Measurements from ENCODE around the gene PRR29. TPM values are rescaled to one million over a fixed set of nuclear protein-coding genes. Genes with fewer than 3 reads are reported as not detected.
A peak's percentile ranks its signal among the peaks of the same experiment; 100 is the strongest.

PRR29 gene
- total and polyA plus RNA-seq, 2 donors (not counting 1 experiment from before 2014, with no cell fraction given), result 0.03 TPM; not detected in 1

DNA sequence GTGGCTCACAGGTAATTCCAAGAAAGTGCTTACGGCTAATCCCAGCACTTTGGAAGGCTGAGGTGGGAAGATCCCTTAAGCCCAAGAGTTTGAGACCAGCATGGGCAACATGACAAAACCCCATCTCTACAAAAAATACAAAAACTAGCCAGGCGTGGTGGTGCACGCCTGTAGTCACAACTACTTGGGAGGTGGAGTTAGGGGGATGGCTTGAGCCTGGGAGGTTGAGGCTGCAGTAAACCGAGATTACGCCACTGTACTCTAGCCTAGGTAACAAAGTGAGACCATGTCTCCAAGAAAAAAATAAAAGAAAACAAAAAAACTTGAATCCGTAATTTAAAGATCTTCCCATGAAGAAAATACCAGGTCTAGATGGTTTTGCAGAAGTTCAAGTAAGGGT is 17.3 kb downstream of the PRR29 start:
- Mint-ChIP-seq H3K4me3 (peak overlapping the region; percentile 39), H3K4me1 (peaks cover 73% of the 10 kb centered on the region), H3K9me3 (ENCODE audit: insufficient read depth) (no peaks in the 10 kb centered on the region), H3K27me3 (no peaks in the 10 kb centered on the region), H3K27ac (peak overlapping the region; percentile 68)
- H3K4me2 ChIP-seq (replicated peaks; ENCODE audit: low read depth, low read length, poor library complexity, severe bottlenecking), result peak overlapping the region; percentile 76
- DNase-seq (no peak), ATAC-seq (ENCODE audit: low read depth) (no peak)
- H3K9me3 ChIP-seq (ENCODE audit: control extremely low read depth in 1 of 3, control insufficient read depth in 2 of 3, insufficient read depth in 1 of 3, low read length in 2 of 3), result no peaks in the 10 kb centered on the region
- CTCF ChIA-PET, result no interaction called here
- POLR2A ChIA-PET, result no interaction called here
- H2AFZ ChIP-seq (ENCODE audit: insufficient read depth, low read depth, low read length, poor library complexity, severe bottlenecking), result no peak overlapping the region
- peaks cover 93% of the 10 kb centered on the region for H3K79me2 ChIP-seq (ENCODE audit: control insufficient read depth, insufficient read depth, low read length)
- WGBS (ENCODE audit: insufficient coverage), result no CpG with 5 or more reads among the region's 6 CpGs
- H3K4me1 ChIP-seq (ENCODE audit: control insufficient read depth in 2 of 2, insufficient read depth in 2 of 2, low read length in 2 of 2), result peaks cover 63 to 64% of the 10 kb centered on the region in 2 donors
- H3K36me3 ChIP-seq (replicated peaks in 1 of 2; ENCODE audit: control extremely low read depth in 1 of 2, control insufficient read depth in 1 of 2, extremely low read depth in 1 of 2, insufficient read depth in 2 of 2, low read length in 1 of 2), result peaks cover 0 to 22% of the 10 kb centered on the region in 2 experiments
- peak overlapping the region in 1 of 5 experiments; percentile 56 for H3K4me3 ChIP-seq (ENCODE audit: control extremely low read depth in 1 of 5, extremely low read depth in 1 of 5, insufficient read depth in 1 of 5, low read depth in 2 of 5, low read length in 4 of 5)
- H4K20me1 ChIP-seq (ENCODE audit: control insufficient read depth, insufficient read depth, low read length, poor library complexity, severe bottlenecking), result peaks cover 45% of the 10 kb centered on the region
- H3K27me3 ChIP-seq (replicated peaks in 1 of 4; ENCODE audit: control extremely low read depth in 1 of 4, control insufficient read depth in 3 of 4, insufficient read depth in 4 of 4, low read length in 3 of 4), result no peaks in the 10 kb centered on the region
- intact Hi-C loops (cut with micrococcal nuclease), result no loop called here
- peak overlapping the region; percentile 3 for H3K9ac ChIP-seq (ENCODE audit: low read length)
- TF ChIP-seq, protein P1, sequence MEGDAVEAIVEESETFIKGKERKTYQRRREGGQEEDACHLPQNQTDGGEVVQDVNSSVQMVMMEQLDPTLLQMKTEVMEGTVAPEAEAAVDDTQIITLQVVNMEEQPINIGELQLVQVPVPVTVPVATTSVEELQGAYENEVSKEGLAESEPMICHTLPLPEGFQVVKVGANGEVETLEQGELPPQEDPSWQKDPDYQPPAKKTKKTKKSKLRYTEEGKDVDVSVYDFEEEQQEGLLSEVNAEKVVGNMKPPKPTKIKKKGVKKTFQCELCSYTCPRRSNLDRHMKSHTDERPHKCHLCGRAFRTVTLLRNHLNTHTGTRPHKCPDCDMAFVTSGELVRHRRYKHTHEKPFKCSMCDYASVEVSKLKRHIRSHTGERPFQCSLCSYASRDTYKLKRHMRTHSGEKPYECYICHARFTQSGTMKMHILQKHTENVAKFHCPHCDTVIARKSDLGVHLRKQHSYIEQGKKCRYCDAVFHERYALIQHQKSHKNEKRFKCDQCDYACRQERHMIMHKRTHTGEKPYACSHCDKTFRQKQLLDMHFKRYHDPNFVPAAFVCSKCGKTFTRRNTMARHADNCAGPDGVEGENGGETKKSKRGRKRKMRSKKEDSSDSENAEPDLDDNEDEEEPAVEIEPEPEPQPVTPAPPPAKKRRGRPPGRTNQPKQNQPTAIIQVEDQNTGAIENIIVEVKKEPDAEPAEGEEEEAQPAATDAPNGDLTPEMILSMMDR (IDR thresholded peaks at IDR 0.05), result no peak
- TF ChIP-seq EZH2 (IDR thresholded peaks at IDR 0.05; ENCODE audit: borderline replicate concordance, insufficient read depth, low read depth, low read length, poor library complexity, severe bottlenecking), result no peak
- peak overlapping the region; percentile 64 to 99 for H3K27ac ChIP-seq (ENCODE audit: low read length in 2 of 2)

DNA sequence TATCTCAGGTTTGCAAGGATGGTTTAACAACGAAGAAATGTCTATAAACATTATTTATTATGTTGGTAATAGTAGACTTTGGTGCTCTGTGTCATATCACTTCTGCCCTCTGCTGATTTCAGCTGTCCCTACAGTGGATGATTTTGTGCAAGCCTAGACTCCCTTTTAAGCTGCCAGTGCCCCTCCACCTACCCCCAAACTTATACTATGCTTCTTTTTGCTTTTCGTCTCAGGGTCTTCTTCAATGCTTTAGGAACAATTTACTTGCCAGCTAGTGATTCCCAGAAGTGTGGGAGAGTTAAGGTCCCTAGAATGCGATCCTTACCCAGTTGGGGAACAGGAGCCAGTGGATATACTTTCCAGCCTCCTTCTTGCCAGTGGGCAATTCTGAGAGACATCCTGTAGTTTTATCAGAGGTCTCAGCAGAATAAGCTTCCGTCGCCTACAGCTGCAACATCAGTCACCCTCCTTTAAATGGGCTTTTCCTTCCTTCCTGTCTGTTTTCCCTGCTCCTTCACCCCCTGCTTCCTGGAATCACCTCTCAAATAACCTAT is 18.2 kb downstream of the PRR29 start:
- 11% methylated on average over 3 of the region's 5 CpGs for WGBS (ENCODE audit: insufficient coverage)
- peaks cover 37% of the 10 kb centered on the region for H4K20me1 ChIP-seq (ENCODE audit: control insufficient read depth, insufficient read depth, low read length, poor library complexity, severe bottlenecking)
- peaks cover 74% of the 10 kb centered on the region for H3K4me1 Mint-ChIP-seq
- ATAC-seq (ENCODE audit: low read depth), result no peak
- intact Hi-C loops (cut with micrococcal nuclease), result loop anchor here (1.0 kb wide), 1 partner anchor 18 kb away; the partner anchor contains the start of gene PRR29
- no peaks in the 10 kb centered on the region for H3K27me3 Mint-ChIP-seq
- H3K79me2 ChIP-seq (ENCODE audit: control insufficient read depth, insufficient read depth, low read length), result peaks cover 85% of the 10 kb centered on the region
- H3K9me3 Mint-ChIP-seq (ENCODE audit: insufficient read depth), result no peaks in the 10 kb centered on the region
- DNase-seq, result no peak
- no peak for TF ChIP-seq EZH2 (IDR thresholded peaks at IDR 0.05; ENCODE audit: borderline replicate concordance, insufficient read depth, low read depth, low read length, poor library complexity, severe bottlenecking)
- TF ChIP-seq, protein P1 (IDR thresholded peaks at IDR 0.05), result peak; percentile 35
- no peaks in the 10 kb centered on the region for H3K27me3 ChIP-seq (replicated peaks in 1 of 4; ENCODE audit: control extremely low read depth in 1 of 4, control insufficient read depth in 3 of 4, insufficient read depth in 4 of 4, low read length in 3 of 4)
- H3K27ac ChIP-seq (ENCODE audit: low read length in 2 of 2), result peak overlapping the region; percentile 53 to 99
- peak overlapping the region; percentile 18 for H2AFZ ChIP-seq (ENCODE audit: insufficient read depth, low read depth, low read length, poor library complexity, severe bottlenecking)
- H3K27ac Mint-ChIP-seq, result peak overlapping the region; percentile 90
- H3K9me3 ChIP-seq (ENCODE audit: control extremely low read depth in 1 of 3, control insufficient read depth in 2 of 3, insufficient read depth in 1 of 3, low read length in 2 of 3), result no peaks in the 10 kb centered on the region
- H3K4me3 Mint-ChIP-seq, result peak overlapping the region; percentile 80
- peak overlapping the region; percentile 7 to 57 (median 11) for H3K4me3 ChIP-seq (ENCODE audit: control extremely low read depth in 1 of 5, extremely low read depth in 1 of 5, insufficient read depth in 1 of 5, low read depth in 2 of 5, low read length in 4 of 5)
- H3K36me3 ChIP-seq (replicated peaks in 1 of 2; ENCODE audit: control extremely low read depth in 1 of 2, control insufficient read depth in 1 of 2, extremely low read depth in 1 of 2, insufficient read depth in 2 of 2, low read length in 1 of 2), result peaks cover 0 to 14% of the 10 kb centered on the region in 2 experiments
- ChIA-PET CTCF (interaction anchor here (1.0 to 3.5 kb wide), 22 partner anchors 9 to 264 kb away, joined by 3 to 37 read pairs (median 5); partner anchors contain the start of genes GH1 and PRR29), POLR2A (interaction anchor here (0.5 to 1.4 kb wide), 2 partner anchors 70 to 129 kb away, joined by 4 read pairs; no protein-coding TSS in a partner anchor)
- H3K9ac ChIP-seq (ENCODE audit: low read length), result peak overlapping the region; percentile 51
- H3K4me1 ChIP-seq (ENCODE audit: control insufficient read depth in 2 of 2, insufficient read depth in 2 of 2, low read length in 2 of 2), result peaks cover 69 to 71% of the 10 kb centered on the region in 2 donors
- peak overlapping the region; percentile 76 for H3K4me2 ChIP-seq (replicated peaks; ENCODE audit: low read depth, low read length, poor library complexity, severe bottlenecking)
